Nephron (organoid): Measurements from ENCODE around the gene USF2.

Source experiments
- H3K27ac Mint-ChIP-seq, 3 experiments: 2 replicates each; pipeline ENCODE4 v1.8.0; 2020; ENCODE audit warnings: mixed read lengths in 3 of 3, mild to moderate bottlenecking in 2 of 3, moderate library complexity in 1 of 3
- H3K27me3 Mint-ChIP-seq: 2 replicates; pipeline ENCODE4 v1.8.0; 2021; ENCODE audit warnings: low read depth, mild to moderate bottlenecking, moderate library complexity, mixed read lengths
- H3K36me3 Mint-ChIP-seq: 2 replicates; pipeline ENCODE4 v1.8.0; 2020; ENCODE audit warnings: low read depth, mixed read lengths
- H3K4me1 Mint-ChIP-seq: 2 replicates; pipeline ENCODE4 v1.8.0; 2020; ENCODE audit warnings: mixed read lengths
- H3K4me3 Mint-ChIP-seq, 3 experiments: 2 replicates each; pipeline ENCODE4 v1.8.0; 2020; ENCODE audit warnings: mild to moderate bottlenecking in 3 of 3, mixed read lengths in 3 of 3, moderate library complexity in 2 of 3
- H3K9me3 Mint-ChIP-seq: 2 replicates; pipeline ENCODE4 v1.8.0; 2020; ENCODE audit warnings: mixed read lengths
- CTCF ChIP-seq, 3 experiments: fragments of 200-600 bp; sonication (generic); IDR thresholded peaks; one replicate each; pipeline ENCODE4 v1.5.0; 2021; ENCODE audit warnings: antibody characterized with exemption in 3 of 3; ENCODE audit not compliant: unreplicated experiment in 3 of 3

USF2 gene

GRCh38 chr19:35316560-35316959 lies 47.8 kb downstream of the USF2 start:
- peak overlapping the region in 2 of 3 experiments; percentile 42 to 78 for H3K27ac Mint-ChIP-seq
- H3K27me3 Mint-ChIP-seq, result no peaks in the 10 kb centered on the region
- no peaks in the 10 kb centered on the region for H3K36me3 Mint-ChIP-seq
- no peaks in the 10 kb centered on the region for H3K9me3 Mint-ChIP-seq
- no peak overlapping the region for H3K4me3 Mint-ChIP-seq
- peaks cover 12% of the 10 kb centered on the region for H3K4me1 Mint-ChIP-seq
- TF ChIP-seq CTCF (IDR thresholded peaks at IDR 0.05; ENCODE audit: unreplicated experiment in 3 of 3), result no peak

- H3K27ac Mint-ChIP-seq, result peak overlapping the region; percentile 5 to 49 (median 25)
- H3K36me3 Mint-ChIP-seq, result no peaks in the 10 kb centered on the region
- peaks cover 9% of the 10 kb centered on the region for H3K4me1 Mint-ChIP-seq
- TF ChIP-seq CTCF (IDR thresholded peaks at IDR 0.05; ENCODE audit: unreplicated experiment in 3 of 3), result no peak
- no peaks in the 10 kb centered on the region for H3K9me3 Mint-ChIP-seq
- no peaks in the 10 kb centered on the region for H3K27me3 Mint-ChIP-seq
- H3K4me3 Mint-ChIP-seq, result no peak overlapping the region
Observed at GRCh38 chr19:35317464-35318043, 48.8 kb downstream of the USF2 start.

- Mint-ChIP-seq H3K36me3 (no peaks in the 10 kb centered on the region), H3K27ac (peak overlapping the region; percentile 14 to 62 (median 45)), H3K9me3 (no peaks in the 10 kb centered on the region), H3K4me1 (peaks cover 9% of the 10 kb centered on the region), H3K27me3 (no peaks in the 10 kb centered on the region), H3K4me3 (no peak overlapping the region)
- TF ChIP-seq CTCF (IDR thresholded peaks at IDR 0.05; ENCODE audit: unreplicated experiment in 3 of 3), result no peak
Observed at GRCh38 chr19:35318679-35319448, 50.1 kb downstream of the USF2 start.

GRCh38 chr19:35320065-35320713 lies 51.4 kb downstream of the USF2 start:
- H3K9me3 Mint-ChIP-seq, result no peaks in the 10 kb centered on the region
- no peak overlapping the region for H3K27ac Mint-ChIP-seq
- TF ChIP-seq CTCF (IDR thresholded peaks at IDR 0.05; ENCODE audit: unreplicated experiment in 3 of 3), result no peak
- H3K4me3 Mint-ChIP-seq, result no peak overlapping the region
- peaks cover 9% of the 10 kb centered on the region for H3K4me1 Mint-ChIP-seq
- H3K36me3 Mint-ChIP-seq, result no peaks in the 10 kb centered on the region
- H3K27me3 Mint-ChIP-seq, result no peaks in the 10 kb centered on the region

GRCh38 chr19:35321291-35321690 lies 52.5 kb downstream of the USF2 start:
- Mint-ChIP-seq H3K4me1 (peaks cover 5% of the 10 kb centered on the region), H3K36me3 (no peaks in the 10 kb centered on the region), H3K4me3 (no peak overlapping the region), H3K27me3 (no peaks in the 10 kb centered on the region), H3K9me3 (no peaks in the 10 kb centered on the region), H3K27ac (no peak overlapping the region)
- no peak for TF ChIP-seq CTCF (IDR thresholded peaks at IDR 0.05; ENCODE audit: unreplicated experiment in 3 of 3)
